ACHN (cell line): ENCODE data around the gene PEPD.

Experiments used
- DNase-seq: peaks from one replicate; pipeline ENCODE4 v3.0.0-alpha.2; 2015
- in situ Hi-C: cut with HindIII; loops from 2 replicates; pipeline ENCODE4 v1.10.0; 2017; ENCODE audit warnings: low sequenced_read_pairs, low pct_ligation_motif_present, low pct_unique_long_range_greater_than_20kb

The PEPD gene

GRCh38 chr19:33387351-33388230 lies 134.0 kb downstream of the PEPD start:
- no peak for DNase-seq
- in situ Hi-C loops = no loop called here

- in situ Hi-C loops = no loop called here
Measured at GRCh38 chr19:33386361-33386858, 135.2 kb downstream of the PEPD start.

GRCh38 chr19:33385956-33386355 lies 135.6 kb downstream of the PEPD start:
- in situ Hi-C loops = no loop called here
- DNase-seq = no peak

More at GRCh38 chr19:33386361-33386858, 135.2 kb downstream of the PEPD start:
- DNase-seq = no peak

GRCh38 chr19:33384983-33385382 lies 136.6 kb downstream of the PEPD start:
- no peak for DNase-seq
- in situ Hi-C loops = no loop called here

GRCh38 chr19:33383720-33384292 lies 137.8 kb downstream of the PEPD start:
- in situ Hi-C loops = no loop called here
- DNase-seq = no peak

GRCh38 chr19:33382982-33383381 lies 138.6 kb downstream of the PEPD start:
- in situ Hi-C loops = no loop called here
- no peak for DNase-seq

- DNase-seq = no peak
- in situ Hi-C loops = no loop called here
Measured at GRCh38 chr19:33382006-33382405, 139.6 kb downstream of the PEPD start.

- DNase-seq = no peak
- in situ Hi-C loops = no loop called here
Measured at GRCh38 chr19:33381101-33381500, 140.5 kb downstream of the PEPD start.

- in situ Hi-C loops = no loop called here
Measured at GRCh38 chr19:33379151-33379829, 142.3 kb downstream of the PEPD start.

GRCh38 chr19:33377586-33378475 lies 143.8 kb downstream of the PEPD start:
- in situ Hi-C loops = no loop called here
- no peak for DNase-seq

More at GRCh38 chr19:33379151-33379829, 142.3 kb downstream of the PEPD start:
- DNase-seq = no peak

GRCh38 chr19:33376941-33377557 lies 144.5 kb downstream of the PEPD start:
- no peak for DNase-seq
- in situ Hi-C loops = no loop called here

- in situ Hi-C loops = no loop called here
- peak; percentile 61 for DNase-seq
Measured at GRCh38 chr19:33376423-33376822, 145.2 kb downstream of the PEPD start.

- no peak for DNase-seq
- in situ Hi-C loops = no loop called here
Measured at GRCh38 chr19:33375837-33376159, 145.8 kb downstream of the PEPD start.

- DNase-seq = no peak
- in situ Hi-C loops = no loop called here
Measured at GRCh38 chr19:33375156-33375836, 146.3 kb downstream of the PEPD start.

- DNase-seq = peak; percentile 29
- in situ Hi-C loops = no loop called here
Measured at GRCh38 chr19:33374236-33374714, 147.3 kb downstream of the PEPD start.

GRCh38 chr19:33373453-33374235 lies 147.9 kb downstream of the PEPD start, which contains the start of gene CEBPG:
Gene CEBPG (plus strand): TSS chr19:33373709. CDS start chr19:33379240, 5,531 bp downstream.
- DNase-seq = peak; percentile 83
- in situ Hi-C loops = no loop called here

- DNase-seq = no peak
- in situ Hi-C loops = no loop called here
Measured at GRCh38 chr19:33370783-33371182, 150.8 kb downstream of the PEPD start.
